Esophagus squamous epithelium (tissue), 5 donors: ENCODE measurements around the gene CEACAM16. TPM values are rescaled to one million over a fixed set of nuclear protein-coding genes. Genes with fewer than 3 reads are reported as not detected.
A peak's percentile ranks its signal among the peaks of the same experiment; 100 is the strongest.

Experiments used
- DNase-seq: peaks from one replicate; lab custom pipeline; 2025; lab: John Stamatoyannopoulos, UW
- H3K27ac ChIP-seq, 4 donors: fragments of 200-600 bp; sonication (generic); one replicate each; pipeline ENCODE4 v1.5.1; 2016 to 2019; ENCODE audit warnings: mild to moderate bottlenecking in 1 of 4
- H3K27me3 ChIP-seq, 4 donors: fragments of 200-600 bp; sonication (generic); 1 replicate in 3 of 4; 2 replicates in 1 of 4; pipeline versions ENCODE4 v1.5.1 to v1.6.0; 2017 to 2021; ENCODE audit warnings: antibody characterized with exemption in 1 of 4
- H3K36me3 ChIP-seq, 3 donors: fragments of 200-600 bp; sonication (generic); one replicate each; pipeline ENCODE4 v1.5.1; 2016 to 2019
- H3K4me1 ChIP-seq, 3 donors: fragments of 200-600 bp; sonication (generic); one replicate each; pipeline ENCODE4 v1.5.1; 2017 to 2019
- H3K4me3 ChIP-seq, 4 donors: fragments of 200-600 bp; sonication (generic); 1 replicate in 3 of 4; 2 replicates in 1 of 4; pipeline ENCODE4 v1.5.1; 2016 to 2019; ENCODE audit warnings: mild to moderate bottlenecking in 2 of 4, moderate library complexity in 1 of 4
- H3K9me3 ChIP-seq, 3 donors: fragments of 200-600 bp; sonication (generic); one replicate each; pipeline ENCODE4 v1.5.1; 2016 to 2019
- POLR2A ChIP-seq, 4 donors: fragments of 450-650 bp; IDR thresholded peaks; one replicate each; pipeline ENCODE4 v1.6.1; 2017; ENCODE audit warnings: antibody characterized with exemption in 4 of 4, mild to moderate bottlenecking in 4 of 4, moderate library complexity in 3 of 4
- WGBS, 2 donors: methylation state at CpG; one replicate each; pipeline ENCODE4 v1.1.5; 2018; 5-methylcytosine and 5-hydroxymethylcytosine counted together
- intact Hi-C: fragments of 100-400 bp; cut with DNase I; formaldehyde crosslinking; loops from one replicate; pipeline ENCODE4 v1.15.0; 2022
- total RNA-seq, 4 donors: library from RNA; depleted of rRNA; stranded (reverse); fragments of >200 nt; gene quantifications; one replicate each; pipeline ENCODE4 v1.1.0, GENCODE V29; 2016
- TF ChIP-seq, protein P1 (sequence below), 6 experiments: fragments of 450-650 bp in 4 of 6; fragments of 200-600 bp in 2 of 6; sonication (generic) in 2 of 6; IDR thresholded peaks; one replicate each; pipeline ENCODE4 v1.5.1; 2016 to 2019; ENCODE audit warnings: antibody characterized with exemption in 6 of 6, mild to moderate bottlenecking in 4 of 6, moderate library complexity in 4 of 6
- donor health status: DM: yes; HTN: yes; CAD: no.

Gene CEACAM16
- total RNA-seq, 4 donors from 2014 or later, result not detected

DNA sequence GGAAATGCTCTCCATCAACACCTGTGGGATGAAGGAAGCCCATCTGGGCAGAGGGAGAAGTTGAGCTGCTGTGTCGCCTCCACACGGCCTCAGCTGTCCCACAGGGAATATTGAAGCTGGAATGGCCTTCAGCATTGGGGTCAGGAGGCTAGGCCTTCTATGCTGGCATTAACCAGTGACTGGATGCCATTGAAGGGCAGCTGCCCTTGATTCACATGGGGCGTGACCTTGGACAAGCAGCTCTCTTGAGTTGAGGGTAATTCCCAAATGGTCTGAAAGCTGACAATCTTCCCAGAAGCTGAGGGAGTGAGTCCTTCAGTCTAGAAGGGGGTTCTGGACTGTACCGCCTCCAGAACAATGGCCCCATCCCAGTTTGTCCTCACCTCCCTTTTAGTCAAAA is 56.3 kb downstream of the CEACAM16 start:
- 60 to 75% methylated on average over 2 of the region's 4 CpGs for WGBS, 2 donors
- H3K9me3 ChIP-seq, result no peaks in the 10 kb centered on the region
- DNase-seq, result no peak
- TF ChIP-seq, protein P1, sequence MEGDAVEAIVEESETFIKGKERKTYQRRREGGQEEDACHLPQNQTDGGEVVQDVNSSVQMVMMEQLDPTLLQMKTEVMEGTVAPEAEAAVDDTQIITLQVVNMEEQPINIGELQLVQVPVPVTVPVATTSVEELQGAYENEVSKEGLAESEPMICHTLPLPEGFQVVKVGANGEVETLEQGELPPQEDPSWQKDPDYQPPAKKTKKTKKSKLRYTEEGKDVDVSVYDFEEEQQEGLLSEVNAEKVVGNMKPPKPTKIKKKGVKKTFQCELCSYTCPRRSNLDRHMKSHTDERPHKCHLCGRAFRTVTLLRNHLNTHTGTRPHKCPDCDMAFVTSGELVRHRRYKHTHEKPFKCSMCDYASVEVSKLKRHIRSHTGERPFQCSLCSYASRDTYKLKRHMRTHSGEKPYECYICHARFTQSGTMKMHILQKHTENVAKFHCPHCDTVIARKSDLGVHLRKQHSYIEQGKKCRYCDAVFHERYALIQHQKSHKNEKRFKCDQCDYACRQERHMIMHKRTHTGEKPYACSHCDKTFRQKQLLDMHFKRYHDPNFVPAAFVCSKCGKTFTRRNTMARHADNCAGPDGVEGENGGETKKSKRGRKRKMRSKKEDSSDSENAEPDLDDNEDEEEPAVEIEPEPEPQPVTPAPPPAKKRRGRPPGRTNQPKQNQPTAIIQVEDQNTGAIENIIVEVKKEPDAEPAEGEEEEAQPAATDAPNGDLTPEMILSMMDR (IDR thresholded peaks at IDR 0.05), result no peak
- TF ChIP-seq POLR2A (IDR thresholded peaks at IDR 0.05), result no peak
- no peaks in the 10 kb centered on the region for H3K27me3 ChIP-seq
- peaks cover 35 to 82% (median 48%) of the 10 kb centered on the region in 3 donors for H3K36me3 ChIP-seq
- peak overlapping the region; percentile 90 to 100 (median 95) for H3K27ac ChIP-seq
- peaks cover 71 to 97% (median 80%) of the 10 kb centered on the region in 3 donors for H3K4me1 ChIP-seq
- intact Hi-C loops, result no loop called here
- peak overlapping the region in 3 of 4 donors; percentile 48 to 70 (median 69) for H3K4me3 ChIP-seq

- no peak overlapping the region for H3K4me3 ChIP-seq
- no peaks in the 10 kb centered on the region for H3K9me3 ChIP-seq
- DNase-seq, result no peak
- H3K27ac ChIP-seq, result peak overlapping the region; percentile 90 to 100 (median 95)
- no peak for TF ChIP-seq POLR2A (IDR thresholded peaks at IDR 0.05)
- TF ChIP-seq, protein P1 (IDR thresholded peaks at IDR 0.05), result no peak
- peaks cover 41 to 82% (median 52%) of the 10 kb centered on the region in 3 donors for H3K36me3 ChIP-seq
- intact Hi-C loops, result no loop called here
- peaks cover 62 to 96% (median 72%) of the 10 kb centered on the region in 3 donors for H3K4me1 ChIP-seq
- WGBS, 2 donors, result 87 to 92% methylated on average over 2 to 4 of the region's 7 CpGs
- H3K27me3 ChIP-seq, result no peaks in the 10 kb centered on the region
These were observed 57.2 kb downstream of the CEACAM16 start for GRCh38 chr19:44756089-44756562.

GRCh38 chr19:44757057-44757734 is 58.2 kb downstream of the CEACAM16 start:
- H3K27me3 ChIP-seq, result no peaks in the 10 kb centered on the region
- H3K9me3 ChIP-seq, result no peaks in the 10 kb centered on the region
- peaks cover 52 to 87% (median 63%) of the 10 kb centered on the region in 3 donors for H3K4me1 ChIP-seq
- intact Hi-C loops, result no loop called here
- peaks cover 41 to 82% (median 46%) of the 10 kb centered on the region in 3 donors for H3K36me3 ChIP-seq
- DNase-seq, result no peak
- TF ChIP-seq POLR2A (IDR thresholded peaks at IDR 0.05), result no peak
- TF ChIP-seq, protein P1 (IDR thresholded peaks at IDR 0.05), result no peak
- WGBS, 2 donors, result 77 to 92% methylated on average over 8 to 22 of the region's 53 CpGs
- H3K4me3 ChIP-seq, result peak overlapping the region; percentile 9 to 61 (median 43)
- peak overlapping the region; percentile 90 to 100 (median 95) for H3K27ac ChIP-seq

DNA sequence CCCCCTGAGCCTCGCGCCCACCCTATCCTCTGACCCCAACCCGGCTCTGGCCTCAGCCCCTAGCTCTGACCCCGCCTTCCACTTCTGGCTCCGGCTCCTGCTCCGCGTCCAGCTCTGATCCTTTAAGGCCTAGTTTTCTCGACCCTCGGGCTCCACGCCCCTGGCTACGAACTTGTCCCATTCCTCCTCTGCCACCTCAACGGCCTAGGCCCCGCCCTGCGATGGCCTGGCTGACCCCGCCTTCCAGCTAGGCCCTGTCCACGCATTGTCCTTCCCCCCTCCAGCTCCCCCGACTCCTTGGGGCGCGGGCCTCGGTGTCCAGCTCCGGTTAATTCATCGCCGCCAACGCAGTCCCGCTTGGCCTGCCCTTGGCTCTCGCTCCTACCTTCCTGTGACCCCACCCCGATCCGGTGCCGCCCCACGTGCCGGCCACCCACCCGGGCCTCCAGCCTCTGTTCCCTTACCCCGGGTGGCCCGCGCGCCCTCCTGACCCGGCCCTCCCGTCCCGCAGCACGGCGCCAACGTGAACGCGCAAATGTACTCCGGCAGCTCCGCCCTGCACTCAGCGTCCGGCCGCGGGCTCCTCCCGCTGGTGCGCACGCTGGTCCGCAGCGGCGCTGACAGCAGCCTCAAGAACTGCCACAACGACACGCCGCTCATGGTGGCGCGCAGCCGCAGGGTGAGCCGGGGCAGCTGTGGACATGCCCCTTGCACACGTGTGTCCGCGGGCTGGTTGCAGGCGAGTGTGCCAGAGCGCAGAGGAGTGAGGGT is 59.0 kb downstream of the CEACAM16 start:
- no peaks in the 10 kb centered on the region for H3K27me3 ChIP-seq
- DNase-seq, result no peak

More for the DNA sequence above, 59.0 kb downstream of the CEACAM16 start:
- Histone ChIP-seq H3K4me3 (peak overlapping the region; percentile 9 to 61 (median 43)), H3K4me1 (peaks cover 44 to 79% (median 55%) of the 10 kb centered on the region in 3 donors), H3K36me3 (peaks cover 41 to 78% (median 46%) of the 10 kb centered on the region in 3 donors), H3K27ac (peak overlapping the region; percentile 90 to 100 (median 95)), H3K9me3 (no peaks in the 10 kb centered on the region)
- intact Hi-C loops, result no loop called here
- WGBS, 2 donors, result 61 to 67% methylated on average over 21 to 42 of the region's 68 CpGs
- TF ChIP-seq, protein P1 (IDR thresholded peaks at IDR 0.05), result no peak
- no peak for TF ChIP-seq POLR2A (IDR thresholded peaks at IDR 0.05)
